HUES64 (cell line): ENCODE measurements around the gene DYNLRB1.
"Not testable (repeated sequence)": the region's sequence is repeated elsewhere in the genome, so short reads cannot be mapped to it uniquely, and the experiment has no call there.

ENCODE experiments used
- H3K27ac ChIP-seq: 2 replicates; pipeline ENCODE4 v1.7.0; 2013; ENCODE audit warnings: low read depth, low read length, inconsistent platforms
- H3K27me3 ChIP-seq: 2 replicates; pipeline ENCODE4 v1.6.1; 2013; ENCODE audit warnings: mild to moderate bottlenecking, low read length; ENCODE audit not compliant: insufficient read depth
- H3K36me3 ChIP-seq: 2 replicates; pipeline ENCODE4 v1.6.1; 2013; ENCODE audit warnings: mild to moderate bottlenecking, low read length; ENCODE audit not compliant: insufficient read depth
- H3K4me1 ChIP-seq: 2 replicates; pipeline ENCODE4 v1.6.1; 2013; ENCODE audit warnings: mild to moderate bottlenecking, low read length, moderate library complexity; ENCODE audit not compliant: insufficient read depth
- H3K4me3 ChIP-seq: 2 replicates; pipeline ENCODE4 v1.5.1; 2013; ENCODE audit warnings: mild to moderate bottlenecking, low read length, moderate library complexity
- H3K9ac ChIP-seq: 2 replicates; pipeline ENCODE4 v1.6.1; 2013; ENCODE audit warnings: mild to moderate bottlenecking, low read depth, low read length
- H3K9me3 ChIP-seq: 2 replicates; pipeline ENCODE4 v1.6.1; 2013; ENCODE audit warnings: low read depth, low read length; ENCODE audit not compliant: insufficient read depth
- WGBS: fragments of 150-250, 120-280 bp; methylation state at CpG from one replicate; pipeline ENCODE4 v1.1.7; 2013; ENCODE audit warnings: missing lambda C conversion rate; 5-methylcytosine and 5-hydroxymethylcytosine counted together

Gene DYNLRB1

GRCh38 chr20:34512955-34513419, 3.2 kb upstream of the DYNLRB1 start:
- H3K36me3 ChIP-seq, result peaks cover 38% of the 10 kb centered on the region
- no peaks in the 10 kb centered on the region for H3K9me3 ChIP-seq
- H3K27me3 ChIP-seq, result no peaks in the 10 kb centered on the region
- H3K9ac ChIP-seq, result no peak overlapping the region
- peaks cover 9% of the 10 kb centered on the region; the same call in 1 of the 2 replicates for H3K4me1 ChIP-seq
- no peak overlapping the region for H3K27ac ChIP-seq
- H3K4me3 ChIP-seq, result no peak overlapping the region

GRCh38 chr20:34514034-34514433, 2.2 kb upstream of the DYNLRB1 start:
- not testable (repeated sequence) for H3K27ac ChIP-seq, H3K9me3 ChIP-seq, H3K4me1 ChIP-seq, H3K9ac ChIP-seq, H3K4me3 ChIP-seq, H3K27me3 ChIP-seq
- peaks cover 29% of the 10 kb centered on the region for H3K36me3 ChIP-seq
- WGBS, result 95% methylated on average over 17 of the region's 17 CpGs

GRCh38 chr20:34514897-34515483, 1.2 kb upstream of the DYNLRB1 start:
- Histone ChIP-seq H3K9me3 (no peaks in the 10 kb centered on the region), H3K27ac (peak overlapping the region; percentile 56; the same call in 1 of the 2 replicates), H3K27me3 (no peaks in the 10 kb centered on the region), H3K9ac (peak overlapping the region; percentile 80), H3K4me1 (peaks cover 9% of the 10 kb centered on the region; the same call in 1 of the 2 replicates), H3K36me3 (peaks cover 27% of the 10 kb centered on the region), H3K4me3 (peak overlapping the region; percentile 95)
- 30% methylated on average over 19 of the region's 19 CpGs for WGBS

GRCh38 chr20:34515484-34516246, 557 bp upstream of the DYNLRB1 start:
- peaks cover 9% of the 10 kb centered on the region; the same call in 1 of the 2 replicates for H3K4me1 ChIP-seq
- H3K9me3 ChIP-seq, result no peaks in the 10 kb centered on the region
- no peaks in the 10 kb centered on the region for H3K27me3 ChIP-seq
- H3K4me3 ChIP-seq, result peak overlapping the region; percentile 95
- WGBS, result 2% methylated on average over 36 of the region's 36 CpGs
- H3K36me3 ChIP-seq, result peaks cover 24% of the 10 kb centered on the region
- H3K27ac ChIP-seq, result peak overlapping the region; percentile 93
- H3K9ac ChIP-seq, result peak overlapping the region; percentile 80

- Histone ChIP-seq H3K4me1 (peaks cover 9% of the 10 kb centered on the region; the same call in 1 of the 2 replicates), H3K36me3 (peaks cover 14% of the 10 kb centered on the region), H3K27ac (no peak overlapping the region; the same call in 1 of the 2 replicates), H3K27me3 (no peaks in the 10 kb centered on the region), H3K4me3 (peak overlapping the region; percentile 95), H3K9me3 (no peaks in the 10 kb centered on the region), H3K9ac (peak overlapping the region; percentile 80)
- 13% methylated on average over 2 of the region's 3 CpGs for WGBS
These were observed 888 bp downstream of the DYNLRB1 start for GRCh38 chr20:34517114-34517505.

GRCh38 chr20:34518863-34519262, 2.6 kb downstream of the DYNLRB1 start:
- not testable (repeated sequence) for H3K27ac ChIP-seq, H3K9ac ChIP-seq, H3K4me3 ChIP-seq, H3K9me3 ChIP-seq, H3K27me3 ChIP-seq, H3K4me1 ChIP-seq
- H3K36me3 ChIP-seq, result peaks cover 11% of the 10 kb centered on the region
- 97% methylated on average over 7 of the region's 7 CpGs for WGBS

GRCh38 chr20:34519841-34520240, 3.6 kb downstream of the DYNLRB1 start:
- H3K36me3 ChIP-seq, result peaks cover 15% of the 10 kb centered on the region
- H3K27me3 ChIP-seq, result not testable (repeated sequence)

GRCh38 chr20:34522969-34523871, 7.0 kb downstream of the DYNLRB1 start:
- H3K4me1 ChIP-seq, result no peaks in the 10 kb centered on the region

More at GRCh38 chr20:34519841-34520240, 3.6 kb downstream of the DYNLRB1 start:
- not testable (repeated sequence) for H3K4me1 ChIP-seq, H3K9ac ChIP-seq, H3K27ac ChIP-seq, H3K4me3 ChIP-seq, H3K9me3 ChIP-seq
- WGBS, result 95% methylated on average over 10 of the region's 10 CpGs

GRCh38 chr20:34524426-34524825, 8.2 kb downstream of the DYNLRB1 start:
- H3K4me3 ChIP-seq, result no peak overlapping the region
- no peak overlapping the region for H3K27ac ChIP-seq
- no peaks in the 10 kb centered on the region for H3K4me1 ChIP-seq
- peaks cover 49% of the 10 kb centered on the region for H3K36me3 ChIP-seq
- no peak overlapping the region for H3K9ac ChIP-seq
- 95% methylated on average over 11 of the region's 11 CpGs for WGBS
- H3K27me3 ChIP-seq, result no peaks in the 10 kb centered on the region
- no peaks in the 10 kb centered on the region for H3K9me3 ChIP-seq

More at GRCh38 chr20:34522969-34523871, 7.0 kb downstream of the DYNLRB1 start:
- 62% methylated on average over 17 of the region's 17 CpGs for WGBS
- peaks cover 42% of the 10 kb centered on the region for H3K36me3 ChIP-seq
- H3K9ac ChIP-seq, result no peak overlapping the region
- H3K9me3 ChIP-seq, result no peaks in the 10 kb centered on the region
- no peaks in the 10 kb centered on the region for H3K27me3 ChIP-seq
- peak overlapping the region; percentile 7; the same call in 1 of the 2 replicates for H3K27ac ChIP-seq
- no peak overlapping the region for H3K4me3 ChIP-seq

- H3K9ac ChIP-seq, result no peak overlapping the region
These were observed 9.1 kb downstream of the DYNLRB1 start for GRCh38 chr20:34525342-34525708.

More at GRCh38 chr20:34525342-34525708, 9.1 kb downstream of the DYNLRB1 start:
- Histone ChIP-seq H3K36me3 (peaks cover 51% of the 10 kb centered on the region), H3K4me3 (no peak overlapping the region), H3K27ac (no peak overlapping the region), H3K4me1 (no peaks in the 10 kb centered on the region), H3K27me3 (no peaks in the 10 kb centered on the region), H3K9me3 (no peaks in the 10 kb centered on the region)
- 93% methylated on average over 7 of the region's 7 CpGs for WGBS
